AML-193 (cell line): ENCODE results near the gene EQTN.

ENCODE experiments used
- DNase-seq, 2 experiments: peaks; one replicate each; lab custom pipeline; 2025; lab: John Stamatoyannopoulos, UW

Gene EQTN

DNA sequence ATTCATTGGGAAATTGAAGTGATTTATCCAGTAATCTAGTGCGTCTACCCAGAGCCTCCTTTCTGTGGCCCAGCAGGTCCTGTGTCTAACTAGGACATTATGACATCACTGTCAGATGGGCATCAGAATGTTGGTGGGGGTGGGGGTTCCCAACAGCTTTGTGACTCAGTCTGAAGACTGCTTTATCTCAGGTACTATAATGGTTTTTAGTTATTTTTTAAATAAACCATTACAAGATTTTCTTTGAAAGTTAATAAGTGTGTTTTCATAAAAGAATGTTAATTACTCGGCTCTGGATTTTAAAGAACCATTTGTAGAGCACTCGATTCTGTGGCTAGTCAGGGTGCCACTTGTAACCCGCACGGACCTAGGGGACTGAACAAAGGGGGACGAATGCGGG, at the start of gene EQTN:
TSS of gene EQTN (minus strand) at position 101 of the 400 bp plus-strand sequence. CDS start at position 6, 95 bp downstream.
- no peak for DNase-seq

DNA sequence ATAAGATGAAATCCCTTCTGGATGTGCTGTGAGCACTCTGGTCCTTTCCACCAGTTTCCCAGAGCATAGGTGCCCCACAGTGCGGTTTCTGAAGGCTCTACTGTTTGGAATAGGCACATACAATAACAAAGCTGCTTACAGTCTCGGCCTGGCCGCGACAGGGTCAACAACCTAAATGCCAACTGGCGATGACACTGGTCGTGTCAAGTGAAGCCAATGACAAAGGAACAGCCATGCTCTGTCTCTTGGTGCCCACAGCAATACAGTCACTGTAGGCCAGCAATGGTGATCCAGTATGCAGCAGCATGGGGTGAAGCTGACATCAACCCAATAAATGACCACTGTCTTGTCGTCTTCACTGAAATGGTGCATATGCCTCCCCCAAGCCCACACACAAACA, 47.8 kb upstream of the EQTN start:
- no peak for DNase-seq

DNA sequence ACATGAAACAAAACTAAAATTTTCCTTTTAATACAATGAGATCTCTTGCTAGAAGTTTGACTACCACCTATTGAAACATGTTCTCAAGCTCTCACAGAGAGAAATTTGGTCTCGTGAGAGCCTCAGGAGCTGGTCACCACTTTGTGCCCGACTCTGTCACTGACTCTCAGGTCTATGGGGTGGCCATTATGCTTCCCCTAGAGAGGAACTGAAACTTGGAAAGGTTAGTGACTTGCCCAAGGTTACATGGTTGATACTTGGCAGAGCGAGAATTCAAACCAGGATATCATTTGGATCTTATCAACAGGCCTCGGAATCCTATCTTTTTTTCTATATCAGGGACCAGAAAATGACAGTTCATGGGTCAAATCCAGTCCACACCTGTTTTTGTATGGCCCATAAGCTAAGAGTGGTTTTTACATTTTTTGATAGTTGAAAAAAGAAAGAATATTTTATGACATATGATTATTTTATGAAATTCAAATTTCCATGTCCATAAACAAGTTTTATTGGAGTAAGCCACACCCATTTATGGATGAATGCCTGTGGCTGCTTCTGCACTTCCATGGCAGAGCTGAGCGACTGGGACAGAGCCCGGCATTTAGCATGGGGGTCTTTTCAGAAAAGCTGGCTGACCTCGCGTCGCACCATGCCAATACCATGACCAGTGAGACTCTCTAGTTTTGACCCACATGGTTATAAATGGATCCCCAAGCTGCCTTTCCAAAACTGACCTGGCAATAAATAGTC, 44.8 kb upstream of the EQTN start:
- no peak for DNase-seq

DNA sequence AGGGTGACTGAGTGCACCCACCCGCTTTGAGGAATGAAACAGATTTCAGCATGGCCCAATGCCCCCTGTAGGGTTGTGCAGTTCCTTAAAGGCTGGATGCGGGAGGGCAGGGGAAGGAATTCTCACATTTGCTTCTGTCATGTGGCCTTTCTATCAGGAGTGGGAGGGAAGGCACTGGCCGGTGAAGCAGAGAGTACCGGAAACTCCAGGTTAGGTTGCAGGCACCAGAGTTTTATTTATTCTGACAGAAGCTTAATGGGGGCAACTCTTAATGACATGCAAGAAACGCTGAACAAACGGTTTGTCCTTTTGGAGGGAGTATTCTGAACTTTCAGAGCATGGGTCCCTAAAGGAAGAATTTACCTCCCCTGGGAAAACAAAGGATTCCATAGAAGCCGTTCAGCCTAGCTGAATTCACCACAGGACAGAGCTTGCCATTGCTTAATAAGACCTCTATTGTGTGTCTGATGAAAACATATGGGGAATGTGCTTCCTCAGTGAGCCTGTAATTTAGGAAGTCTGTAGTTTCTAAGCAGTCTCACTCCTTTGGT, 44.1 kb upstream of the EQTN start:
- DNase-seq: no peak

DNA sequence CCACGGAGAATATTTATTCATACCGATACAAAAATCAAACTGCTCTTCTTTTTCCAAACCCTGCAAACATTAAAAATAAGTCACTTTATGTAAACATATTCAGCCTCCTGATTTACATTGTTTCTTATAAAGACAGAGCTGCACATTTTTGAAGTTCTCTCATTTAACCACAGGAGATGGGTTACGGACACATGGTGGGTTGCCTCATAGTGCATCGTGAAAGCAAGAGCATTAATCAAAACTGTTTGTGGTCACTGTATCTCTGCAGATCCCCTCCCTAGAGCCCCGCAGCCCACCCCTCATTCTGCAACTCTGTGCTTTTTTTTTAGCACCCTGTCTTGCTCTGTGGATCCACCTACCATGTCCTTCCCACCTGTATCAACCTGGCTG, 43.3 kb upstream of the EQTN start:
- no peak for DNase-seq

DNA sequence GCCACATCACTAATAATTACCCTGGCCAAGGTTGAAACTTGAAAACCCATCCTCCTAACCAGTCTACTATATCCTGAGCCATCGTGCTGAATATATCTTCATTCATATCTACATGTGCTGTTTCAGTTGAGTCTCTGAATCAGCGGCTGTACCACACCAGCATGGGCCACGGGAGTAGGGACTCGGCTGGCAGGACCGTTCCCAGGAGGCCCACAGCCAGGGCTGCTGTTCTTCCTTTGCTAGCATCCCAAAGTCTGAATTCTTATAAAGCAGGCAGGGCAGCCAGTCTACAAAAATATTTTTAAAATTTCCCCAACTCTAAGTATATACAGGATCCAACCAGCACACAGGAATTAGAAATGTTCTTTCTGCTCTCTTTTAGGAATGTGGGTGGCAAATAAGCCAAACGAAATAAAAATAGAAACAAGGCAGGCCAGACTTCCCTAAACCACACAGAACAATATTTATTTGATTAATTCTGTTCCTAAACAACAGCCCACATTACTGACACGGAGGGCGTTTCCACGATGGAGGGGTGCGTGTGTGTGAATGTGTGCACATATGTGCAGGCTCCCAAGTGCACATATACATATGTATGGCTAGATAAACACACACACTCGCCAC, 42.8 kb upstream of the EQTN start:
- no peak for DNase-seq

DNA sequence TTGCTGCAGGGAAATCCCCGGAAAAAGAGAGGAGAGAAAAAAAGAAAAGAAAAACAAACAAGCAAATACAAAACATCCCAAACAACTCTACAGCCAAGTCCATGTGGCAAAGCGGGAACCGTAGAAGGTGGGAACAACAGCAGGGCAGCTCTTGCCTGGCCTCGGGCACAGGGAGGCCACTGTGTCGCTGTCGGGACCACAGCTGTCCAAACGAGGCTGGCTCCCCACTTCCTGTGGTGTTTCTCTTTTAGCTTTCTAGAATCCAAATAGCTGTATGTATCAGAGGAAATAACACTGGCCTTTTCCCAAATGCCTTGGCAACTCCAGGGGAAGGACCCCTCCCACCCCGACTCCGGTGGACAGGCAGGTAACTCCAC, 41.6 kb upstream of the EQTN start:
- DNase-seq: no peak

DNA sequence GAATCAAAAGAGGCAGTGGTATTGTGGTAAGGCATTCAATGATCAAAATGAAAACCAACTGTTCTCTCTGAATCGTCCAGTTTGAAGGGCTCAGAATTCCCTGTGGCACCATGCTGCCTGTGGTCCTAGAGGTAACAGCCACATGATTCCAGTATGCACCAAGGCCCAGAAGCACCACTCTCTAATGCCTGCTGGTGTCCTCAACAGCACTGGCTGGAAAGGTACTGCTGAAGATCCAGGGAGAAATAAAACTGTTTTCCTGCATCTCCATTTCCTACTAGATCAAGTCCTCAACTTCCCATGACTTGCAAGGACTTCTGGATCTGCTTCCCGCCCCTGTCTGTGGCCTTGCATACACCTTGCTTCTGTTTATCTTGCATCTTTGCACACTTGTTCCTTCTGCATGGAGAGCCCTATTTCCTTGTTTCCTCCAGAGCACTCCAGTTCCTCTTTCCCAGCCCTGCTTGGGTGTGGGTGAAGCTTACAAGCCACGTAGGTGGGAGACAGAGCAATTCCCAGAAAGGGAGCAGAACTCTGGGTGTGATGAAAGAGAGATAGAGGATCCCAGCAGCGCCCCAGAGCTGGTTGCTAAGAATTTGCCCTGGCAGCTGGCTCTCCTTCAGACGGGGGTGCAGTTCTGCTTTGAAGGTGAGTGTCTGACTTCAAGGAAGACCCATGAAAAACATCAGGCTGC, 41.0 kb upstream of the EQTN start:
- DNase-seq: no peak

DNA sequence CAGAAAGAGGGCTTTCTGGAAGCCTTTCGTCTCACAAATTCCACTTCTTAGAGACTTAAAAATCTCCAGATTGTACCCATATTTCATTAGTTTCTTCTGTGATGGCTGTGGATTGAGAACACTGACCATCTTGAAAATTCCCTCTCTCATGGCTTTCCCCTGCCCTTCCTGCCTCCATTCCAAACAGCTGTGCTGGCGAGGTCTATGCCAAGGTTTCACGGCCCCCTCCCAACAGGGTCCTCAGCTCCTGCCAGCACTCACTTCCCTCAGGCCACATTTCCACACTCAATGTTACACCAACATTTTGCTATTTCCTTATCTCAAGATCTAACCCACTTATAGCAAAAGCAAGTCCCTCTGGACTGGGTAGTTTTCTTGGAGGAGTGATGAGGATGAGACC, 40.3 kb upstream of the EQTN start:
- no peak for DNase-seq

DNA sequence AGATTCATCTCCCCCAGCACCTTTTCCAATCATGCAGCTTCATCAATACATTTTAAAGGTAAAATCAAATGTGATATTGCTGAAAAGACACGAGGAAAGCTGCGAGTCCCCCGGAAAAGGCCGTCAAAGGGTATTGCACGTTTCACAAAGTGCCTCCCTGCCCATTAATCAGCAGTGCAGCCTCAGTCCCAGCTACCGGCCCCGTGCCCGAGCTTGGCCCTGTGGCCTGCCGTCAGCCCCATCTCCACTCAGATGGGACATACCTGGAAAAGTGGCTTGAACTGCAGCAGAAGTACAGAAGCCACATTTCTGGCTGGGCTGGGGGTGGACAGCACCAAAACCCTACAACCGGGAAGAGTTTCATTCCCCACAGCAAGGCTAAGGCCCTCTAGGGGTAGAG, 39.9 kb upstream of the EQTN start:
- DNase-seq: no peak

DNA sequence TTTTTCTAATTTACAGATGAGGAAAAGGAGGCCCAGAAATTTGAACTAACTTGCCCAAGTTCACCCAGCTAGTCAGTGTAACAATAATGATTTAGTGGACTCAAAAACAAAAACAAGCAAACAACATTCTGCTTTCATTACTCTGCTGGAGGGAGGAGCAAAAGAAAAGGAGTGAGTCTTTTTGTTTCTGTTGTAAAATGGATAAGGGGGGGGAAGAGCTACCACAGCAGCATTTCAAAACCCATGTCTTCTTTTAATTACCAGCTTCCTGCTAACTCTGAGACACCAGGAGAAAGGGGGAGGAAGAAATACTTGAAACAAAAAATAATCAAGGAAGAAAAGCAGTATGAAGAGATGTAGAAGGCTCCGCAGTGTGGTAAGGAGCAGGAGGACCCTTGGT, 39.2 kb upstream of the EQTN start:
- no peak for DNase-seq

DNA sequence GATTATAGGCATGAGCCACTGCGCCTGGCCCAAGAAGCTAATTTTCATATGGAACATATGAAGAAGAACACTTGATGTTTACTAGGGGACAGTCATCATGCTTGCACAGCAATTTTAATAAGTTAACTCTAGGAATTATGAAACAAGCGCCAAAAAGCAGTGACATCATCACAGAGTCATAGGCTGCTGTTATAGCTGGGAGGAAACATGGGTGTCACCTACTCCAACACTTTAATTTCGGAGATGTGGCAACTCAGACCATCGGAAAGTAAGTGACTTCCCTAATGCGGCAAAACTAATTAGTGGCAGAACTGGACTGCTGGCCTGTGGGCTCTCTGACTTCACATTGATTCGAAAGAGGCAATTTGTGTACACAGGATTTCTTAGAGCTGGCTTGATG, 38.1 kb upstream of the EQTN start:
- DNase-seq: no peak

DNA sequence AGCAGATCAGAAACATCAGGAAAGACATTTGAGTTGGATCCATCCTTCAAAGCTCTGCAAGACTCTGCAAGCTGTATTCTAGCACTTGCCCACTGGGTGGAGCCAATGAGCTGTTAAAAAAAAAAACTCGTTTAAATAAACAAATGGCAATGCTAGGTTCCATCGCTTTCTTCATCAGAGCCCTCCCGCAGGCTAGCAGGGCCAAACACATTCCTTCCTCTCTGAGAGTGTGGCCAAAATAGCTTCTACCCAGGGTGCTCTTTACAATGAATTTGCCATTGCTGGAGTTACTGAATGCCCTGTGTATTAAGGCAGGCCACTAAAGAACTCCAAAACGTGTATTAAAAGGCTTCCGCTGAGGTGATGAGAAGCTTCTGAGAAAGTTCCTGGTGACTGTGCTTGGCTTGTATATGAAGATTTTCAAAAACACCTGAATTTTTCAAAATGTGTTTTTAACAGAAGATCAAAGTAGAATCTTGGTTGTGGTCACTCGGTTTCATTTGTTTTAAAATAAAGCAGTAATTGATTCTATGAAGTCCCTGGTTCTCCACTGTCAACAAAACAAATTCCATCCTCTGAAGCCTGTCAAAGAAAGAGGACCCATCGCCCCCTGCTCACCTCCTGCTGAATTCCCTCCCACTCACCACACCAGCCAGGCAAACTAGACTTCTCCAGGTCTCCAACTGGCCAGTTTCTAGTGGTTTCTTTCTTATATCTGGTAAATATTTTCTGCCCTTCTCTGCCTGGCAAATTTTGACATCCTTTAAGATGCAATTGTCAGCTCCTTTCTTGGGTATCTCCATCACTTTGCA, 36.5 kb upstream of the EQTN start:
- peak; percentile 49 to 53 for DNase-seq

DNA sequence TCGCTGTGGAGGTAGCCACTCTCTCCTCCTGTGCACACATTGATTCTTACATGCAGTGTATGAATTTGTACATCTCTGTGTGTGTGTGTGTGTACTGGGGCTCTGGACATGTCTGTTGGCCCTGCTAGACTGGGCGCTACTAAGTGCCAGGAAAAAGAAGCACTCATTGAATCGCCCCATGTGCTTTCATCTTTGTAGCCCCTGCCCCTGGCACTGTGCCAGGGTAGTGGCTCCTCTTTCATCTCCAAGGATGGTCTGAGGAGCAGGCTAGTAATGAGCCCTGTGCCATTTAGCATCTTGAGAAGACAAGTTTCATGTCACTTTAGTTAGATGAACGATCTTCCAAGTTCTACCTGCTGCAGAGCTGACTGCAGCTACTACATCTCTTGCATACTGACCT, 34.4 kb upstream of the EQTN start:
- DNase-seq: no peak

DNA sequence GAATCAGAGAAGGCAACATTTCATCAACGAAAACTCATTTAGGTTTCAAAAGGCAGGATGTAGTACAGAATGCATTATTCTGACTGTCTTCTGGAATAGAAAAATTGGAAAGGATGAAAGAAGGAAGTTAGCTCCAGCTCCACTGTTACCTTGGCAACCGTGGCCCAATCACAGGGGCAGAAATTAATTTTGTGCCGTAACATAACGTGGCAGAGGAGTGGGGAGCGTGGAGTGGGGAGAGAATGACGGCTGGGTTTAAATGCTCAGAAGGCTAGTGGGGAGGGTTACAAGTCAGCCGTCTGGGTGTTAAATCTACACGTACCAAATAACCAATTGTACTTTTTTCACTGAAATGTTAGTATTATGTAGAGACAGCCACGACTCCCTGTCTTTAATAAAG, 32.3 kb upstream of the EQTN start:
- DNase-seq: no peak

DNA sequence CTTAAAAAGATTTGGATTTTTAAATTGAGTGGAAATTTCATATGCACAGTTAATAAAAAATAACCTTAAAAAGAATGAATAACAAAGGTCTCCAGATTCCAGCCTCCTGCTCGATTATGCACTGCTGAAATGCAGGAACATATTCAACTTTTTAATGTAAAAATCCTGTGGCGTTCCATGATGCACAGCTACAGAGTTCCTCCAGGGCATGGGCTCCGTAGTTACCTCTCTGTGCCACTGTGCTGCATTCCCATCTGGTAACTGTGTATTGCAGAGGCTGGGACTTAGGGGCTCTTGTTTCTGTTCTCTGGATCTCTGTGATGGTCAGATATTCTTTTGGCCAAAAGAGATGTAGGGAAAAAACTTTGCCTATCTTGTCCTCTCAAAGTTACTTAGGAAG, 31.5 kb upstream of the EQTN start:
- no peak for DNase-seq

DNA sequence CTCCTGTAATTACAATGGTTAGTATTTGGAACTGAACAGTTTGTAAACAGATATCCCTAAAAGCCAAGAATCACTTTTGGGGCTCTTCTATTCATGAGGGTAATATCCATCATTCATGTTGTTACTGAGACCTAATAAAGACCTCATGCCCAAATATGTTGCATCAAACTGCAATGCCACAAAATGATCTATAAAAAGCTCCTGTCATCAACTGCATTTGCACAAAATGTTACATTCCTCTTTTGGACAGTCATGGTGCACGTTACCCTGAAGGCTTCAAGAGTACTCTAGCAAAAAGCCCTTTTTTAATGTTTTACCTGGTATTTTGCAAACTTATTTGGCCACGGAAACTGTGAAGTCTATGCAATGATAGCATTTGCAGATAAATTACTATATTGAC, 14.2 kb upstream of the EQTN start:
- DNase-seq: no peak

DNA sequence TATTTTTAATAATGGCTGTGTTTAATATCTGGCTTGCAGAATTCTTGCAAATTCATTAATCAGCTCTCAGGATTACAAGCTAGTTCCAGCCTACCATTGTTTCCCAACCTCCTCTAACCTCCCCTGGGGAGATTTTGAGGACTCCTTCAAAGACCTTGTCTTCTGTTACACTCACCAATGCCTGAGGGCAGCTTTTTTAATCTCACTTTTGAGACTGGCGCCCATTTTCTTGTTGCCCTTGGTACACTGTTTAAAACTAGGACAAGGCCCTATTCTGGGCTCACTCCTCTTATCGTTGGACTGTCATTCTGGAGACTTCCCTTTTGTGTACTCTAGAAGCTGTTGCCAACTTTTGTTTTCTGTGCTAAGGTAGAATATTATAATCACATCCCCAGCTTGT, 13.6 kb upstream of the EQTN start:
- no peak for DNase-seq

DNA sequence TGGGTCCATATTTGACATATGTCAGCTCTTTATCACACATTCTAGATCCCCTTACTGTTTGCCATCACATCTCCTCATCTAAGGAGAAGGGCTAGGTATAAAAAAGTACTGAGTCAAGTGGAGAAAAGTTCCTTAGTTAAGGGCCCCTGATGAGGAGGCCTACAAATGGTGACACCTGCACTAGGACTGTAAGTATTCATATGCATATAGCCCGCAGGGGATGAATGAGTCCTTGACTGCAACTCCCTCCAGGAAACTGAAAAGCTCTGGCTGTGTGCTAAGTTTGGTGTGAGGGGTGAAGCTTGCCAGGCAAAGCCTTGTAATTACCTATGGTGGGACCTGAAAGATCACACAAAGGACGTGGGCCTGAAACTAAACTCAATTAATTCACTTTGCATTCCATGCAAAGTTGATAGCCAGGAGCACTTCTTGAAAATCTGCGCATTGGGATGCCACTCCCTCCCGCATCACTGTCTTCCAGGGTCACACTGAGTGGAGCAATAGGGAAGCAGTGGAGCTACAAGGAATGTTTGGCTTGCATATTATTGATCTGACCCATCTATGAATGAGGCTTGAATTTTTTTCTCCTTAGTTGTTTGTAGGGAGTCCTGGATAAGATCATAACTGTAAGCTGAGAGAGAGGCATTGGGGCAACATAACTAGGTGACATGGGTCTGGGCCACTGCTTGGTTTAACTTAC, 11.9 kb upstream of the EQTN start:
- no peak for DNase-seq

DNA sequence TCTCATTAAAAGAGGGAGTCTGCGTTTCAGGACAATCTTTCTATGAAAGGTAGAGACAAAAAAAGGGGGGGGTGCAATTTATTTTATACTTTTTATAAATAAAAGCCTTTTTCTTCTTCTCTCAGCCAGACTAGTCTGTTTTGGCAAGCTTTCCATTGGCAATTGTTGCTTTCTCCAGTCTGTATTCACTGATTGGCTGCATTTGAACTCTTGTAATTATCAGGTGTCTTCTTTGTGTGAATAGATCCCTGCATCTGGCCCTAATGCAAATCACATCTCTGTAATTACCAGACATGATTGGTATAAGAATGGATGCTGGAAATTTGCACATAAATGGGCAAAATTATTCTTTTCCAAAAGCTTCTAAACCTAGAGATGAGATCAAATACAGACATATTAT, 7.6 kb upstream of the EQTN start:
- DNase-seq: no peak

DNA sequence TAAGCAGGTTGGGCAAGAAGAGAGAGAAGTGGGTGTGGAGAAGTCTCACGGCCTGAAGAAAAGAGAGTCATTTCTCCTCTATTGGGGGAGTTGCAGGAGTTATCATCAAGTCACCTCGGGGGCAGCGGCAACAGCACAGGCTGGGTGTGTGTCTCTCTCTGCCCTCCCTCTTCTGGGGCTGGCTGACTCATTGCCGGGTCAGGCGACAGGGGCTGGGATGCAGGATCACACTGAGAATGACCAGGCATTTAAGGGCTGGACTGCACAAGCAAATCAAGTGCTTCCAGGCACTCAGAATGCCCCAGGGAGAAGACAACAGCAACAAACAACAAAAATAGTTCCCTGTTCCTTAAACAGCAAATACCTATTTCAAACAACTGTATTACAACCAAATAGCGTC, 6.3 kb upstream of the EQTN start:
- no peak for DNase-seq

DNA sequence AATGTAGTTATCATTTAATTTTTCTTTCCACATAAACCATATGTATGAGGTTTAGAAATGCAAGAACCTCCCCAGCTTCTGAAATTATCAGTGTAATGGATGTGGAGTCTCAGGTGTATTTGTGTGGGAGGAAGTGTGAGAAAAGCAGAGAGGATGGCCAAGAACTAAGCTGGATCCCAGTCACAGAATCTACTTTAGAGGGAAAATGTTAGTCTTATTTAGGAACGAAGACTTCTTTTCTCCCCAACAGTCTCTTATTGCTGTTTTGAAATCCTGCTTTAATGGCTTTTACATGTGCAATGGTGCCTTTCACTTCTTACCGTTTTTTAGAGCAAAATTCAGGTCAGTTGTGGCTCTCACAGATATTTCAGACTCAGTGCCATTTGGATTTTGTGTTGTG, 3.0 kb downstream of the EQTN start:
- no peak for DNase-seq
